Fibroblast of pulmonary artery (primary cell): ENCODE results near the gene CDO1.
A peak's percentile ranks its signal among the peaks of the same experiment; 100 is the strongest.

Experiments
- DNase-seq: peaks from one replicate; pipeline ENCODE4 v3.0.0-alpha.2; 2010; ENCODE audit warnings: low read depth
- H3K4me3 ChIP-seq: replicated peaks from 2 replicates; pipeline ENCODE4 v1.5.1; 2011; ENCODE audit warnings: low read depth, mild to moderate bottlenecking, control low read depth, low read length, moderate library complexity
- TF ChIP-seq, protein P1 (sequence below): IDR thresholded peaks from 2 replicates; pipeline ENCODE4 v1.5.1; 2011; ENCODE audit warnings: mild to moderate bottlenecking, control low read depth, low read length, inconsistent platforms; ENCODE audit errors: missing control alignments

CDO1 gene

GRCh38 chr5:115816226-115817081, at the start of gene CDO1:
Gene CDO1, minus strand, starts transcription at chr5:115816659. Its CDS starts 262 bp downstream, at chr5:115816397.
- peak within 1 kb of the TSS; percentile 59 for H3K4me3 ChIP-seq
- peak; percentile 60 for DNase-seq
- TF ChIP-seq, protein P1, sequence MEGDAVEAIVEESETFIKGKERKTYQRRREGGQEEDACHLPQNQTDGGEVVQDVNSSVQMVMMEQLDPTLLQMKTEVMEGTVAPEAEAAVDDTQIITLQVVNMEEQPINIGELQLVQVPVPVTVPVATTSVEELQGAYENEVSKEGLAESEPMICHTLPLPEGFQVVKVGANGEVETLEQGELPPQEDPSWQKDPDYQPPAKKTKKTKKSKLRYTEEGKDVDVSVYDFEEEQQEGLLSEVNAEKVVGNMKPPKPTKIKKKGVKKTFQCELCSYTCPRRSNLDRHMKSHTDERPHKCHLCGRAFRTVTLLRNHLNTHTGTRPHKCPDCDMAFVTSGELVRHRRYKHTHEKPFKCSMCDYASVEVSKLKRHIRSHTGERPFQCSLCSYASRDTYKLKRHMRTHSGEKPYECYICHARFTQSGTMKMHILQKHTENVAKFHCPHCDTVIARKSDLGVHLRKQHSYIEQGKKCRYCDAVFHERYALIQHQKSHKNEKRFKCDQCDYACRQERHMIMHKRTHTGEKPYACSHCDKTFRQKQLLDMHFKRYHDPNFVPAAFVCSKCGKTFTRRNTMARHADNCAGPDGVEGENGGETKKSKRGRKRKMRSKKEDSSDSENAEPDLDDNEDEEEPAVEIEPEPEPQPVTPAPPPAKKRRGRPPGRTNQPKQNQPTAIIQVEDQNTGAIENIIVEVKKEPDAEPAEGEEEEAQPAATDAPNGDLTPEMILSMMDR: no peak

DNA sequence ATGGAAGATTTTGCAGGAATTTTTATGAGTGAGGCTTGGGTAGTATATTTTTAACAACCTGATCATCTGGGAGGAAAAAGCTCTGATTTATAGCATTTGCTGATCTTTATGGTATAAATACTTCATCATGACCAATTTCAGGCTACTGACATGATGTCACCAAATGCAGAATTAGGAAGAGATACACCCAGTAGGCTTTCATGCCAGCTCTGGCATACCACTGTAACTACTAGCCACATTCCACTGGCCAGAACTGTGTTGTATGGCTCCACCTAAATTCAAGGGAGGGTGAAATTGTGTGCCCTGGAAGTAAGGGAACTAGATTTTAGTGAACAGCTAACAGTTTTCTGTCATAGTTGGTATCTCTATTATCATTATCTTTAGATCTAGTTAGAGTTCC, 42.9 kb upstream of the CDO1 start:
- H3K4me3 ChIP-seq: no peak overlapping the region
- TF ChIP-seq, protein P1: no peak
- no peak for DNase-seq

DNA sequence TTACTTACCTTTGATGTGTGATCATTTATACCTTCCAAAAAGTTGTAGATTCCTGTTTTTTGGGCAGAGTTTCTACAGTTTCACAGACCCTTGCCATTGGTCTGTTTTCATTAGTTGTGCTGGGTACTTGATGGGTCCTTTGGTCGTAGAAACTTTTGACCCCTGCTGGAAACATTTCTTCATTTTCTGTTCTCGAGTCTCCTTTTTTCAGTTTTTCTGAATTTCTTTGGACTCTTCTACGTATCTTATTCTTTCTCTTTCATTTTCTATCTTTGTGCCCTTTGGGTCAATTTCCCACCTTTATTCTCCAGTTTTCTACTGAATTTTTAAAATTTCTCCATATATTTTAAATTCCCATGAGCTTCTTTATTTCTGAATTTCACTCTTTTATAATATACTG, 41.9 kb upstream of the CDO1 start:
- DNase-seq: no peak
- H3K4me3 ChIP-seq: no peak overlapping the region
- TF ChIP-seq, protein P1: no peak

DNA sequence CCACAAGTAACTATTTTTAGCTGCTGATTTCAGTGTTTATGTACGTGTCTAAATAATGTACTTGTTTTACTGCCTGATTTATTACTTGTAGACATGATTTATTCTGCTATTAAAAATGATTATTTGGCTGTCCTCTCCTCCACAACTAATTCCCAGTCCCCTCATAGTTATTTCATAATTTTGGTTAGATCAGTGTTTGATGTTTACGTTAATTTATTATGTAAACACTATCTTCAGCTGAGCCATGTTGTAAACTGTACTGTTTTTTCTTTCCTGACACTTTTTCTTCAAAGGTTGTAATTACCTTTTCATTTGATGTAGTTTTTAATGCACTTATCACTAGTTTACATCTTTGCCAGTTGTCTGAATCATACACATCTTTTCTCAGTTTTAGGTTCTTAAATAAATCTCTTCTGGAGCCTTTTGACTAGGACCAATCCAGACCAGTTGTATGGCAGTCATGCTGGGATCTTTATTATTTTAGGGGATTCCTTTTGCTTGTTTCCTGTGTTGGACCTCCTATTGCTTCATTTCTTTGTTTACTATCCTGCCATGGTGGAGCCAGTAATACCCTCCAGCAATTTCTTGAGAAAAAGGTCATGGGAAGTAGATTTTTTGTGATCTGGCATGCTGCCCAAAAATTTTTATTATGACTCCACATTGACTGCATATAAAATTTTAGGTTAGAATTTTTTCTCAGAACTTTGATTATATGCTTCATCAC, 41.3 kb upstream of the CDO1 start:
- TF ChIP-seq, protein P1: no peak
- H3K4me3 ChIP-seq: no peak overlapping the region
- DNase-seq: peak; percentile 66

- no peak for DNase-seq
- no peak overlapping the region for H3K4me3 ChIP-seq
- TF ChIP-seq, protein P1: no peak
Observed at GRCh38 chr5:115857057-115857479, 40.6 kb upstream of the CDO1 start.

DNA sequence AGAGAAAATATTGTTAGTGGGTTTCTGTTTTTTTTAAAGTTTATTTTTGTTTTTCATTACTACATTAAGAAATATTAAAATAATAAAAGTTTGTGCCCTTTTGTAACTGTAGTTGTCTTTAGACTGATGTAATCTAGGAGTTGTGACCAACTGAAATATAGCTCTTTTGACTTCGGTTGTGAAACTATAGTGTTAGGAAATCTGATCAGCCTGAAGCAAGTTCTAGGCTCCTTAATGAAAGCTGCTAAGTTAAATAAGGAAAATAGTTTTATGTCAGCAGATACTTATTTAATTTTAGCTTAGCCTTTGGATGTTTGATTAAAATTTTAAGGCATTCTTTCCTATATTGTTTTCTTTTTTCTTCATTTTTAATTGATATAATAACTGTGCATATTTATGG, 39.5 kb upstream of the CDO1 start:
- peak; percentile 66 for DNase-seq
- H3K4me3 ChIP-seq: no peak overlapping the region
- TF ChIP-seq, protein P1: no peak
